Measurements from ENCODE around the gene ABR.

DNA sequence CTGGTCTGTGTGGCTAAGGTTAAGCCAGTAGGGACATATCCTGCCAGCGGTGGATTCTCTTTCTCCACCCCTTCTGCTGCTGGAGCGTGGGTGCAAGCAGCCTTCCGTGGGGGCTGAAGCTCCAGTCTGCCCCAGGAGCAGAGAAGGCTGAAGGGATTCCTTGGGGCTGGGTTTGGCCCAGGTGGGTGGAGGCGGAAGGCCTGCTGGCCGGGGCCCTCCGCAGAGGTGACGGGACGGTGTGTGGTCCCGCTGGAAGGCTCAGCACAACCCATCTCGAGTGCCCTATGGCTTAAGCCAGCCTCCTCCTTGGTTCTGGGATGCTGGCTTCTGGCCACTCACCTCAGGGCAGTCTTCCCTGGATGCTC is 169.7 kb downstream of the ABR start:
- TF ChIP-seq, protein P1, sequence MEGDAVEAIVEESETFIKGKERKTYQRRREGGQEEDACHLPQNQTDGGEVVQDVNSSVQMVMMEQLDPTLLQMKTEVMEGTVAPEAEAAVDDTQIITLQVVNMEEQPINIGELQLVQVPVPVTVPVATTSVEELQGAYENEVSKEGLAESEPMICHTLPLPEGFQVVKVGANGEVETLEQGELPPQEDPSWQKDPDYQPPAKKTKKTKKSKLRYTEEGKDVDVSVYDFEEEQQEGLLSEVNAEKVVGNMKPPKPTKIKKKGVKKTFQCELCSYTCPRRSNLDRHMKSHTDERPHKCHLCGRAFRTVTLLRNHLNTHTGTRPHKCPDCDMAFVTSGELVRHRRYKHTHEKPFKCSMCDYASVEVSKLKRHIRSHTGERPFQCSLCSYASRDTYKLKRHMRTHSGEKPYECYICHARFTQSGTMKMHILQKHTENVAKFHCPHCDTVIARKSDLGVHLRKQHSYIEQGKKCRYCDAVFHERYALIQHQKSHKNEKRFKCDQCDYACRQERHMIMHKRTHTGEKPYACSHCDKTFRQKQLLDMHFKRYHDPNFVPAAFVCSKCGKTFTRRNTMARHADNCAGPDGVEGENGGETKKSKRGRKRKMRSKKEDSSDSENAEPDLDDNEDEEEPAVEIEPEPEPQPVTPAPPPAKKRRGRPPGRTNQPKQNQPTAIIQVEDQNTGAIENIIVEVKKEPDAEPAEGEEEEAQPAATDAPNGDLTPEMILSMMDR (IDR thresholded peaks at IDR 0.05): no peak
- TF ChIP-seq POLR2A (IDR thresholded peaks at IDR 0.05): no peak
